Measurements from ENCODE around the gene SLC9A5.

DNA sequence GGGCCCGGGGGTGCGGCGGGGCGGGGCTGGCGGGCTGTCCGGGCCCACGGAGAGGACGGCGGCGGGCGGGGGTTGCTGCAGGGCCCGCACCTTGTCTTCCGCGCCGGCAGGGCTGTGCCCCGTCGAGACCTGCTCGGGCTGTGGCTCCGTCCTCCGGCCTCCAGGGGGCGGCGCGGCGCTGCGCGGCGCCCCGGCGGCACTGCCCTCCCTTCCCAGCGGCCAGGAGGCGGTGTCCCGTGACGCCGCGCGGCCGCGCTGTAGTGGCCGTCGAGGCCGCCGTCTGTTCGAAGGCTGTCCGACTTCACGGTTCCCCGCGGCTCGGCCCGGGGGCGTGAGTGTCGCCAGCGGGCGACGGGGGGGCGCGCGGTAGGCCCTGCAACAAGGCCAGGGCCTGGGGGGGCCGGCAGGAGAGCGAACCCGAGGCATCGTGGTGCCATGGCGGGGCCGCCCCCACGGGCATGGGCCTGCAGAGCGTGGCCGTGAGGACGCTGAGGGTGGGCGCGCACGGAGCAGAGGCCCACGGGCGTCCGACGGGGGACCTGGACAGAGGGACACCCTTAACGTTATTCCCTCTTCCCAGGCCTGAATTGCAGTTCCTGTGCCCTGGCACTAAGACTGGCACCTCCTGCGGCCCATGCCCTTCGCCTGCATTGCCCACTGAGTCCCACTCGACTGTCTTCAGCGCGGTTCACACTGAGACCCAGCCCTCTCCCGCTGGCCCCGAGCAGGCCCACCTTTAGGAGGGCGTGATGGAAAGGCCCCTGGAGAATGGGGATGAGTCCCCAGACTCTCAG, 30.7 kb downstream of the SLC9A5 start, which contains the start of gene PLEKHG4:
- TF ChIP-seq, protein P1, sequence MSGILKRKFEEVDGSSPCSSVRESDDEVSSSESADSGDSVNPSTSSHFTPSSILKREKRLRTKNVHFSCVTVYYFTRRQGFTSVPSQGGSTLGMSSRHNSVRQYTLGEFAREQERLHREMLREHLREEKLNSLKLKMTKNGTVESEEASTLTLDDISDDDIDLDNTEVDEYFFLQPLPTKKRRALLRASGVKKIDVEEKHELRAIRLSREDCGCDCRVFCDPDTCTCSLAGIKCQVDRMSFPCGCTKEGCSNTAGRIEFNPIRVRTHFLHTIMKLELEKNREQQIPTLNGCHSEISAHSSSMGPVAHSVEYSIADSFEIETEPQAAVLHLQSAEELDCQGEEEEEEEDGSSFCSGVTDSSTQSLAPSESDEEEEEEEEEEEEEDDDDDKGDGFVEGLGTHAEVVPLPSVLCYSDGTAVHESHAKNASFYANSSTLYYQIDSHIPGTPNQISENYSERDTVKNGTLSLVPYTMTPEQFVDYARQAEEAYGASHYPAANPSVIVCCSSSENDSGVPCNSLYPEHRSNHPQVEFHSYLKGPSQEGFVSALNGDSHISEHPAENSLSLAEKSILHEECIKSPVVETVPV (CRISPR knock-in tag; IDR thresholded peaks at IDR 0.05): no peak
- no peak for TF ChIP-seq OSR1 (CRISPR knock-in tag; IDR thresholded peaks at IDR 0.05)
- TF ChIP-seq, protein P2, sequence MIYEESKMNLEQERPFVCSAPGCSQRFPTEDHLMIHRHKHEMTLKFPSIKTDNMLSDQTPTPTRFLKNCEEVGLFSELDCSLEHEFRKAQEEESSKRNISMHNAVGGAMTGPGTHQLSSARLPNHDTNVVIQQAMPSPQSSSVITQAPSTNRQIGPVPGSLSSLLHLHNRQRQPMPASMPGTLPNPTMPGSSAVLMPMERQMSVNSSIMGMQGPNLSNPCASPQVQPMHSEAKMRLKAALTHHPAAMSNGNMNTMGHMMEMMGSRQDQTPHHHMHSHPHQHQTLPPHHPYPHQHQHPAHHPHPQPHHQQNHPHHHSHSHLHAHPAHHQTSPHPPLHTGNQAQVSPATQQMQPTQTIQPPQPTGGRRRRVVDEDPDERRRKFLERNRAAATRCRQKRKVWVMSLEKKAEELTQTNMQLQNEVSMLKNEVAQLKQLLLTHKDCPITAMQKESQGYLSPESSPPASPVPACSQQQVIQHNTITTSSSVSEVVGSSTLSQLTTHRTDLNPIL (CRISPR knock-in tag; IDR thresholded peaks at IDR 0.05; ENCODE audit: low read depth): no peak

All from SK-N-SH treated with all-trans-retinoic acid at 6 μM for 48 hours (cell line).